ENCODE data around the gene SLC12A7.

DNA sequence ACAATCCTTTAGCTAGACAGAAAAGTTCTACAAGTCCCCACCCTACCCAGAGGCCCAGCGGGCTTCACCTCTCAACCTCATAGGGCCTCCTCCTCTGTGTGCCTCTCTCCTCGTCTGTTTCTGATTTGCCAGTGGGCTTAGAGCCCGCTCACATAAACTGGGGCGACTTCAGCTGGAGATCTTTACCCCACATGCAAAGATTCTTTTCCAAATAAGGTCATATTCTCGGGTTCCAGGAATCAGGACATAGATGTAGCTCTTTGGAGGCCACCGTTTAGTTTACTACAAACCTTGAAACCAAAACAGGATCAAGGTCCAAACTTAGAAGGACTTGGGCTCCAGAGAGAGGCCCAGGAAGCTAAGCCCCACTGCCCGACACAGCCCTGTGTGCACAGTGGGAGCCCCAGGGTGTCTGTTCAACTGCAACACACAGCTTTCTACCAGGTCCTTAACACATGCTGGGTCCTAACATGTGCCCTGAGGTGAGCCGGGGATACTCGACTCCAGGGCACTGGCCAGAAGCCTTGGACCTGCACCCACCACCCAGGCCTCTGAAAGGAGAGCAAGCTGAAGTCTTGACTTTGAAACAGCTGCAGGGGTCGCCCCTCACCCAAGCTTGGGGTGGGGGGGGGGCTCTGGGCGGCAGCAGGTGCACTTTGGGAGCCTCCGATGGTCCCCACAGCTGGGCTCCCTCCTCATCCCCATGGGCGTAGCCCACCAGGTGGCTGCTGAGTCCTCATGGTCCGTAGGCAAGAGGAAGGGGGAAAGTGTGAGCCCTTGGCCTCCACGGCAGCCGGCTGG, 26.8 kb upstream of the SLC12A7 start:
- TF ChIP-seq ZNF830 (CRISPR knock-in tag; IDR thresholded peaks at IDR 0.05) (no peak), DDX20 (tag; IDR thresholded peaks at IDR 0.05; ENCODE audit: low read depth) (no peak), LCOR (CRISPR knock-in tag; IDR thresholded peaks at IDR 0.05) (no peak), MYC (IDR thresholded peaks at IDR 0.05; ENCODE audit: low read depth, low read length) (no peak), MYC (CRISPR knock-in tag; IDR thresholded peaks at IDR 0.05; ENCODE audit: borderline replicate concordance, low read depth) (no peak), TOE1 (IDR thresholded peaks at IDR 0.05; ENCODE audit: borderline replicate concordance) (no peak), TOE1 (CRISPR knock-in tag; IDR thresholded peaks at IDR 0.05; ENCODE audit: borderline replicate concordance, low read depth) (no peak), TEAD4 (IDR thresholded peaks at IDR 0.05; ENCODE audit: low read length) (no peak), TEAD4 (CRISPR knock-in tag; IDR thresholded peaks at IDR 0.05; ENCODE audit: borderline replicate concordance) (no peak), ZNF274 (IDR thresholded peaks at IDR 0.05; ENCODE audit: borderline replicate concordance, low read depth, low read length) (no peak), MTA2 (IDR thresholded peaks at IDR 0.05; ENCODE audit: low read depth) (no peak)
- TF ChIP-seq, protein P1, sequence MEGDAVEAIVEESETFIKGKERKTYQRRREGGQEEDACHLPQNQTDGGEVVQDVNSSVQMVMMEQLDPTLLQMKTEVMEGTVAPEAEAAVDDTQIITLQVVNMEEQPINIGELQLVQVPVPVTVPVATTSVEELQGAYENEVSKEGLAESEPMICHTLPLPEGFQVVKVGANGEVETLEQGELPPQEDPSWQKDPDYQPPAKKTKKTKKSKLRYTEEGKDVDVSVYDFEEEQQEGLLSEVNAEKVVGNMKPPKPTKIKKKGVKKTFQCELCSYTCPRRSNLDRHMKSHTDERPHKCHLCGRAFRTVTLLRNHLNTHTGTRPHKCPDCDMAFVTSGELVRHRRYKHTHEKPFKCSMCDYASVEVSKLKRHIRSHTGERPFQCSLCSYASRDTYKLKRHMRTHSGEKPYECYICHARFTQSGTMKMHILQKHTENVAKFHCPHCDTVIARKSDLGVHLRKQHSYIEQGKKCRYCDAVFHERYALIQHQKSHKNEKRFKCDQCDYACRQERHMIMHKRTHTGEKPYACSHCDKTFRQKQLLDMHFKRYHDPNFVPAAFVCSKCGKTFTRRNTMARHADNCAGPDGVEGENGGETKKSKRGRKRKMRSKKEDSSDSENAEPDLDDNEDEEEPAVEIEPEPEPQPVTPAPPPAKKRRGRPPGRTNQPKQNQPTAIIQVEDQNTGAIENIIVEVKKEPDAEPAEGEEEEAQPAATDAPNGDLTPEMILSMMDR (IDR thresholded peaks at IDR 0.05 in 2 of 3, conservative IDR thresholded peaks at IDR 0.05 in 1 of 3; ENCODE audit: insufficient read depth in 2 of 3, low read depth in 1 of 3, low read length in 3 of 3): no peak
- TF ChIP-seq, protein P2, sequence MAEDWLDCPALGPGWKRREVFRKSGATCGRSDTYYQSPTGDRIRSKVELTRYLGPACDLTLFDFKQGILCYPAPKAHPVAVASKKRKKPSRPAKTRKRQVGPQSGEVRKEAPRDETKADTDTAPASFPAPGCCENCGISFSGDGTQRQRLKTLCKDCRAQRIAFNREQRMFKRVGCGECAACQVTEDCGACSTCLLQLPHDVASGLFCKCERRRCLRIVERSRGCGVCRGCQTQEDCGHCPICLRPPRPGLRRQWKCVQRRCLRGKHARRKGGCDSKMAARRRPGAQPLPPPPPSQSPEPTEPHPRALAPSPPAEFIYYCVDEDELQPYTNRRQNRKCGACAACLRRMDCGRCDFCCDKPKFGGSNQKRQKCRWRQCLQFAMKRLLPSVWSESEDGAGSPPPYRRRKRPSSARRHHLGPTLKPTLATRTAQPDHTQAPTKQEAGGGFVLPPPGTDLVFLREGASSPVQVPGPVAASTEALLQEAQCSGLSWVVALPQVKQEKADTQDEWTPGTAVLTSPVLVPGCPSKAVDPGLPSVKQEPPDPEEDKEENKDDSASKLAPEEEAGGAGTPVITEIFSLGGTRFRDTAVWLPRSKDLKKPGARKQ (CRISPR knock-in tag; IDR thresholded peaks at IDR 0.05): no peak

Data from K562 (cell line).